ENCODE results near the gene IKBKE. TPM values are rescaled to one million over a fixed set of nuclear protein-coding genes. Genes with fewer than 3 reads are reported as not detected.

Gene IKBKE
- total RNA-seq, 4 donors from 2014 or later: 4.3 to 8.2 (median 5.6) TPM

DNA sequence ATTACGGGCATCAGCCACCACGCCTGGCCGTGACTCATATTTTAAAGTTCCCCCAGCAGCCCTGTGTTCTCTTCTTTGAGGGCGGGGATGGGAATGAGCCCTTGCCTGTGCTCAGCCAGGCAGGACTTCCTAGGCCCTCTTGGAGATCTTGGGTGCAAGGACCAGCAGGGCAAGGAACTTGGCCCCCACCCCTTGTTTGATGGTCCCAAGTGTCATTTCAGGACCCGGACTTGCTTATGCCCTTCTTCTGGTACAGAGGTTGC, 46.4 kb downstream of the IKBKE start:
- TF ChIP-seq, protein P1, sequence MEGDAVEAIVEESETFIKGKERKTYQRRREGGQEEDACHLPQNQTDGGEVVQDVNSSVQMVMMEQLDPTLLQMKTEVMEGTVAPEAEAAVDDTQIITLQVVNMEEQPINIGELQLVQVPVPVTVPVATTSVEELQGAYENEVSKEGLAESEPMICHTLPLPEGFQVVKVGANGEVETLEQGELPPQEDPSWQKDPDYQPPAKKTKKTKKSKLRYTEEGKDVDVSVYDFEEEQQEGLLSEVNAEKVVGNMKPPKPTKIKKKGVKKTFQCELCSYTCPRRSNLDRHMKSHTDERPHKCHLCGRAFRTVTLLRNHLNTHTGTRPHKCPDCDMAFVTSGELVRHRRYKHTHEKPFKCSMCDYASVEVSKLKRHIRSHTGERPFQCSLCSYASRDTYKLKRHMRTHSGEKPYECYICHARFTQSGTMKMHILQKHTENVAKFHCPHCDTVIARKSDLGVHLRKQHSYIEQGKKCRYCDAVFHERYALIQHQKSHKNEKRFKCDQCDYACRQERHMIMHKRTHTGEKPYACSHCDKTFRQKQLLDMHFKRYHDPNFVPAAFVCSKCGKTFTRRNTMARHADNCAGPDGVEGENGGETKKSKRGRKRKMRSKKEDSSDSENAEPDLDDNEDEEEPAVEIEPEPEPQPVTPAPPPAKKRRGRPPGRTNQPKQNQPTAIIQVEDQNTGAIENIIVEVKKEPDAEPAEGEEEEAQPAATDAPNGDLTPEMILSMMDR (IDR thresholded peaks at IDR 0.05): no peak
- ATAC-seq (ENCODE audit: low FRiP score): no peak
- DNase-seq (ENCODE audit: low spot score): no peak

DNA sequence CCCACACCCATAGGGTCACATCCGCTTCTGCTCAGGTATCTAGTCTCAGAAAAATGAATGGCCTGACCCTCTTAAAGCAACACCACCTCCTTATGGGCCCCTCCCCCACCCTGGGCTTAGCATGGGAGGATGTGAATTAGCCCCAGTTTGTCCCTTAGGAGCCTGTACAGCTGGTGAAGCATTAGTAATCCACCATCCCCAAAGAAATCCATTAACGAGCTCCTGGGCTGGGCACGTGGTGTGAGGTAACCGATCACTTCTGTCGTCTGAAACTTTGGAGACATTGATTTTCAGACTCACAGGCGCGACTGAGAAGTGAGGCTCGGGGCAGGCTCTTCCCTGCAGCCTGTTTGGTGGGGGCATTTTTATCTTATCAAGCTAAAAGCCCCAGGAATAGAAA, 47.5 kb downstream of the IKBKE start:
- DNase-seq (ENCODE audit: low spot score) (no peak), ATAC-seq (ENCODE audit: low FRiP score) (no peak)
- TF ChIP-seq, protein P1 (IDR thresholded peaks at IDR 0.05): no peak

DNA sequence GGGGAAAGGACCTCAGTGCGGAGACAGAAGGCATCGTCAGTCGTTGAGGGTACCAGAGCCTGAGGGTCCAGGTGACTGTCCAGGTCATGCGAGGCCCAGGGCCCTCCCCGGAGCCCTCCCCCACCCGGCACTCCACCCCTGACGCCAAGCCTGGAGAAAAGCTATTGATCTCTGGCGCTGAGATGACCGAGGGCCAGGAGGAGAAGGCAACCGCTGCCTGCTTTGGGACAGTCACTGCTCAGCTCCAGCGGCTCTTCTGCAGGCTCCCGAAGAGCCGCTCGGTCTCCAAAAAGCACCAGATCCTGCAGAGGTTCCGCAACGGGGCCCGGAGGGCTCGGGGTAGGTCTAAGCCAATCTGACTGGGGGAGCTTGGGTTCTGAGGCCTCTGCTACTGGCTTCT, 47.9 kb downstream of the IKBKE start:
- DNase-seq (ENCODE audit: low spot score) (no peak), ATAC-seq (ENCODE audit: low FRiP score) (no peak)
- TF ChIP-seq, protein P1 (IDR thresholded peaks at IDR 0.05): no peak

DNA sequence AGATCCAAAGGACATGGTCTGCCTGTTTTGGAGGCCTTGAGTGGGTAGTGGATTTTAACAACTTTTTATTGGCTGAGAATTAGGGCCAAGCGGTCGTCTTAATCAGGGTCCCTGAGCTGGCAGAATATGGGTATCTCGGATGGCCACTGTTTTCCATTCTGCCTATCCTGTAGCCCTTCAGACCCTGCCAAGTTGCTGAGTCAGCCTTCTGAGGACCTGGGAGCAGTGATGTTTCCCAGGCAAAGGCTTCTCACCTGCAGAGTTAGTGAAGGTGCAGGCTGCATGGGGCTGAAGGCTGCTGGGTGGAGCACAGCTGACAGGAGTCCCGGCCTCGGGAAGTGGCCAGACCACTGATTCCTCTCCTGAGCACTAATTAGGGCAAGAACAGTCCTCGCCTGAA, 48.5 kb downstream of the IKBKE start:
- TF ChIP-seq, protein P1 (IDR thresholded peaks at IDR 0.05): no peak
- no peak for ATAC-seq (ENCODE audit: low FRiP score)
- no peak for DNase-seq (ENCODE audit: low spot score)

DNA sequence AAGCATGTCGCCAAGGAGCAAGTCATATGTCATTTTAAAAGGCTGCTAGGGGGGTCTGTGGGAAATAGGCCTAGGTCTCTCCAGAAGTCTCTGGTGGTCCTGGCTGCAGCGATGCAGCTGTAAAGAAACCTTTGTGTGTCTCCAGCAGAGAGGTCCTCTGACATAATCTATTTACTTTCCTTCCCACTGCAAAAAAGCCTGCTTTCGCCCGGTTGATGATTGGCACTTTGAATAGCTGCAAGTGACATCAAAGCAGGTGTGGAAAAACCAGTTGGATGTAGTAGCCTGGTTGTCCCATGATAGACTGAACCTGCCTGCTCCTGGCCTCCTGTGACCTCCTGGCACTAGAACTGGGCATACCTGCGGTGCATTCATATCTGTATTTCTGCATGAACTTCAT, 50.9 kb downstream of the IKBKE start:
- no peak for DNase-seq (ENCODE audit: low spot score)
- TF ChIP-seq, protein P1 (IDR thresholded peaks at IDR 0.05): no peak

DNA sequence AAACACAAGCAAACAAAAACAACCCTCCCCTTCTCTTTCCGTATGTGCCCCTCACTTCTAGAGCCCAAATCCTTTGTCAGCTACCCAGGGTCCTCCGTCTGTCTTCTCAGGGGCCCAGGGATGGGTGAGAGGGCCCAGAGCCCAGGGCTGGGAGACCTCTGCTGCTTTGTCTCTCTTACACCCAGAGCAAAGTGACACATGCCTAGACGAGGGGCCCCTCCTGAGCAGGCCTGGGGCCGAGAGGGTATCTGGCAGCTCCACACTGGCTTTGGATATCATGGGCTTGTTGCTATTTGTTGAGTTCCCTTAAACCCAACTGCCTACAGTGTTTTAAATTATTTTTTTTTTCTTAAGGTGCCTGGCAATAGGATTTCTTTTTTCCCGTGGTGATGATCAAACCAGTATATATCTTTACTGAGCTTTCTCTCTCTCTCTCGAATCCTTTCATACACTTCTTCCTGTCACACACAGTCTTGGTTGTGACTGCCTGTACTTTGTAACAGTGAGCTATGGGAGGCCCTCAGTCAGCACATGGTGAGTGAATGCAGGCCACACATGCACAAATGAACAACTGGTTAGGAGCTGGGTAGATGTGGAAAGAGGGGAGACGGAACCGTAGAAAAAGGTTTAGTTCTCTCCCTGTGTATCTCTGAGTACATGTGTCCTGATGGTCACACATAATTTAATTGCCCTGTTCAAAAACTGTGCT, 51.6 kb downstream of the IKBKE start:
- no peak for DNase-seq (ENCODE audit: low spot score)

More for the DNA sequence above, 50.9 kb downstream of the IKBKE start:
- ATAC-seq (ENCODE audit: low FRiP score): no peak

More for the DNA sequence above, 51.6 kb downstream of the IKBKE start:
- ATAC-seq (ENCODE audit: low FRiP score): no peak
- TF ChIP-seq, protein P1 (IDR thresholded peaks at IDR 0.05): no peak
